Activated CD4-positive, alpha-beta memory T cell treated with anti-CD3 and anti-CD28 coated beads for 36 hours (primary cell): ENCODE data around the gene OPALIN. TPM values are rescaled to one million over a fixed set of nuclear protein-coding genes. Genes with fewer than 3 reads are reported as not detected.
A peak's percentile ranks its signal among the peaks of the same experiment; 100 is the strongest.

ENCODE experiments used
- CTCF ChIA-PET: fragments of 350-600 bp; sonication (Branson Sonifier 250); formaldehyde crosslinking; loops from one replicate; lab custom pipeline; 2021; ENCODE audit warnings: antibody characterized with exemption, inconsistent platforms; lab: Charles Lee
- POLR2A ChIA-PET: fragments of 350-600 bp; sonication (Branson Sonifier 250); formaldehyde crosslinking; loops from one replicate; lab custom pipeline; 2021; ENCODE audit warnings: antibody characterized with exemption; lab: Charles Lee
- DNase-seq: peaks from one replicate; pipeline ENCODE4 v3.0.0-alpha.2; 2020
- H3K27ac Mint-ChIP-seq: one replicate; pipeline ENCODE4 v1.8.0; 2021; ENCODE audit warnings: mixed read lengths
- H3K27me3 Mint-ChIP-seq: one replicate; pipeline ENCODE4 v1.8.0; 2021; ENCODE audit warnings: mixed read lengths
- H3K36me3 Mint-ChIP-seq: one replicate; pipeline ENCODE4 v1.8.0; 2021; ENCODE audit warnings: mixed read lengths
- H3K4me1 Mint-ChIP-seq: one replicate; pipeline ENCODE4 v1.8.0; 2021; ENCODE audit warnings: low read depth, mixed read lengths
- H3K4me3 Mint-ChIP-seq: one replicate; pipeline ENCODE4 v1.8.0; 2021; ENCODE audit warnings: mild to moderate bottlenecking, mixed read lengths
- H3K9me3 Mint-ChIP-seq: one replicate; pipeline ENCODE4 v1.8.0; 2021; ENCODE audit warnings: mixed read lengths
- intact Hi-C: fragments of 100-400 bp; cut with micrococcal nuclease; formaldehyde crosslinking; loops from one replicate; pipeline ENCODE4 v1.15.1; 2023
- total RNA-seq, 2 experiments: library from RNA; stranded (reverse); gene quantifications; one replicate each; pipeline ENCODE4 v1.2.3, GENCODE V29; 2021

OPALIN gene, protein sequence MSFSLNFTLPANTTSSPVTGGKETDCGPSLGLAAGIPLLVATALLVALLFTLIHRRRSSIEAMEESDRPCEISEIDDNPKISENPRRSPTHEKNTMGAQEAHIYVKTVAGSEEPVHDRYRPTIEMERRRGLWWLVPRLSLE
- total RNA-seq: not detected

DNA sequence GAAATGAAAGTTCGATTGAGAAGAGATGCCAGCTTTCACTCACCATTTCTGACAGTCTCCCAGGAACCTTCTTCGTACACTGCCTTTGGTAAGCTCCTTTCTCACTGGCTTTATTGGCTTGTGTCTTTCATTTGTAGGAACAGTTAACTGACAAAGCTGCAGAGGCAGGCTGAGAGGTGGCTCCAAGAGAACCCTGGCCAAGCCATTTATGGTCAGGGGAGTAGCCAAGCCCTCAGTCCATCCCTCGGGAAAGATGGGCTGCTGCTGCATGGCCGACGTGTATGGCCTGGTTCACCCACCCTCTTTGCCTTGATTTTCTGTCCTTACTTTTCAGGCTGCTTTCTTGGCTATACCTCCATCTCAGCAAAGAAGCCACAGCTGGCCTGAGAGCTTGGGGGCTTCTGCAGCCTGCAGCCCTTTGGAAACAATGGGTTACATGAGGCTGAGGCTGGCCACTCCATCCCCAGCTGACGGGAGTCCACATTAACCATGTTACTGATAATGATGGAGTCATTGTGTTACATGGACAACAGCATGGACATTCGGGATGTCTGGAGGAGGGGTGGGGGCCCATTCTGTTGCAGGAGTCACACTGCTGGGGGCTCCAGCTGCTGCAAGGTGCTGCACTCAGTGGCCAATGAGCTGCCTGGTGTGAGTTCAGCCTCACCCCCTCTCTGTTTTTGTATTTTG is at the start of gene OPALIN:
TSS of gene OPALIN (minus strand) at position 152 of the 690 bp plus-strand sequence. CDS start at position 46, 106 bp downstream.
- DNase-seq: no peak
- H3K27me3 Mint-ChIP-seq: peaks cover 10% of the 10 kb centered on the region
- H3K27ac Mint-ChIP-seq: no peak within 1 kb of the TSS
- no peaks in the 10 kb centered on the region for H3K4me1 Mint-ChIP-seq
- POLR2A ChIA-PET: no interaction called here
- no peak within 1 kb of the TSS for H3K4me3 Mint-ChIP-seq
- intact Hi-C loops: no loop called here
- H3K9me3 Mint-ChIP-seq: no peaks in the 10 kb centered on the region
- CTCF ChIA-PET: interaction anchor here (2.6 kb wide), 1 partner anchor 11 kb away, joined by 8 read pairs; no protein-coding TSS in a partner anchor
- H3K36me3 Mint-ChIP-seq: no peaks in the 10 kb centered on the region

GRCh38 chr10:96408201-96408600 is 49.4 kb upstream of the OPALIN start:
- ChIA-PET POLR2A (no interaction called here), CTCF (no interaction called here)
- no peak overlapping the region for H3K4me3 Mint-ChIP-seq
- no peak for DNase-seq
- intact Hi-C loops: no loop called here
- no peaks in the 10 kb centered on the region for H3K9me3 Mint-ChIP-seq
- no peaks in the 10 kb centered on the region for H3K4me1 Mint-ChIP-seq
- H3K27ac Mint-ChIP-seq: no peak overlapping the region
- no peaks in the 10 kb centered on the region for H3K36me3 Mint-ChIP-seq
- H3K27me3 Mint-ChIP-seq: peaks cover 21% of the 10 kb centered on the region

DNA sequence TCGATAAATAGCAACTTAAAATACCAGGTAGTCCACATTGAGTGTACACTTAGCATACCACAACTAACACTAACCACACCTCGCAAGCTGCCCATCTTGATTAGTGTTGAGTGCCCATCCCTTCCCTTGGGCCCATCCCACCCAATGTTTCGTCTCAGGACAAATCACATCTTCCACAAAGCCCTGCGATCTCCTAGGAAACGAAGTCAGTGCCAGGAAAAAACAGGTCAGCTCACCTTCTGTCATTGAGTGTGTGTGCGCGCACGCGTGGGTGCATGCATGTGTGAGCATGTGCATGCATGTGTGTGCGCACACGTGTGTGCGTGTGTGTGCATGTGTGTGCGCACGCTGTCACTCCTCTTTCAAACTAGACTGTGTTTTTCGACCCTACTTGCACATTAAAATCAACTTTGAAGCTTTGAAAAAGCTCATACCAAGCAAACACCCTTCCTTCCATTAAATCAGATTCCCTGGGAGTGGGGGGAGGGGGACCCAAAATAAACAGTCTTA is 48.8 kb upstream of the OPALIN start:
- no peaks in the 10 kb centered on the region for H3K9me3 Mint-ChIP-seq
- POLR2A ChIA-PET: no interaction called here
- CTCF ChIA-PET: interaction anchor here (1.2 kb wide), 1 partner anchor 37 kb away, joined by 3 read pairs; no protein-coding TSS in a partner anchor
- H3K27me3 Mint-ChIP-seq: peaks cover 16% of the 10 kb centered on the region
- no peak for DNase-seq
- intact Hi-C loops: no loop called here
- H3K36me3 Mint-ChIP-seq: no peaks in the 10 kb centered on the region
- no peak overlapping the region for H3K27ac Mint-ChIP-seq
- no peak overlapping the region for H3K4me3 Mint-ChIP-seq
- no peaks in the 10 kb centered on the region for H3K4me1 Mint-ChIP-seq

- ChIA-PET CTCF (no interaction called here), POLR2A (no interaction called here)
- intact Hi-C loops: no loop called here
- Mint-ChIP-seq H3K4me3 (no peak overlapping the region), H3K4me1 (no peaks in the 10 kb centered on the region), H3K36me3 (no peaks in the 10 kb centered on the region), H3K27ac (no peak overlapping the region), H3K9me3 (no peaks in the 10 kb centered on the region), H3K27me3 (peaks cover 12% of the 10 kb centered on the region)
- DNase-seq: no peak
Measured at GRCh38 chr10:96406091-96406490, 47.3 kb upstream of the OPALIN start.

DNA sequence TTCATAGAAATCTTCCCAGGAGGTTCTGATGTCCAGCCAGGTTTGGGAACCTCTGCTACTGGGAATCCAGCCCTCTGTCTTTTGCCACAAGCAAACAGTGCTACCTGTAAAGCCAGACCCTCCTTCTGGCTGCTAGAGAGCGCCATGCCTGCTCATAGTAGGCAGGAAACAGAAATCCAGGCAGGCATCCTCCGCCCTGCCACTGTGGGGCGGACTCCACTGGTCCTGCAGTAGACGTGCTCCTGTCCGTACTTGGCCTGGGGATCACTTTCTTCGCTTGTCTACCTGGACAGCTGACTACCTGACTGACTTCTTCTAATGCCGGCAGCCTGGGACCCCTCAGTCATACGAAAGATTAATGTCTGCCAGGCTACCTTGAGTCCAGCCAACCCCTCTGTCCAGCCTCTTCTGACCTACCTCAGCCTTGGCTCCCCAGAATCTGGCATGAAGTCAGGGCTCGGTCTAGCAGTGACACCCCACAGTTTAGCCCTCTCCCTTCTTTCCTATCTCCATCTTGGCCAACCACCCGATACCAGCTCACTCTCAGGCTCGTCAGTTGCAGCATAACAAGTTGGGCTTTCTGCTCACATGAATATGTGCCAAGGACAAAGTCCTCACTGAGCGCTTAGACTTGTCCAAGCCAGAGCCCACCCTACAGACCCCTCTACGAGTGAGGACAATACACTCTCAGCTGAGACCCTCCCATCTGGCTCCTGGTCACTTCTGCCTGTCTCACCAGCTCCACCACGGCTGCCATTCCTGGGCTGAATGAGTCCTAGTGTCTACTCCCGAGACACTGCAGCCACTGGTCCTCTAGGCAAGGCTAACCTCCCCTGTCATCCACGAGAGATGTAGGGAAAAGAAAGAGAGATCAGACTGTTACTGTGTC is 43.9 kb upstream of the OPALIN start:
- Mint-ChIP-seq H3K27me3 (peaks cover 17% of the 10 kb centered on the region), H3K4me3 (no peak overlapping the region), H3K4me1 (no peaks in the 10 kb centered on the region), H3K36me3 (no peaks in the 10 kb centered on the region), H3K27ac (no peak overlapping the region), H3K9me3 (no peaks in the 10 kb centered on the region)
- ChIA-PET CTCF (no interaction called here), POLR2A (no interaction called here)
- no peak for DNase-seq
- intact Hi-C loops: no loop called here

DNA sequence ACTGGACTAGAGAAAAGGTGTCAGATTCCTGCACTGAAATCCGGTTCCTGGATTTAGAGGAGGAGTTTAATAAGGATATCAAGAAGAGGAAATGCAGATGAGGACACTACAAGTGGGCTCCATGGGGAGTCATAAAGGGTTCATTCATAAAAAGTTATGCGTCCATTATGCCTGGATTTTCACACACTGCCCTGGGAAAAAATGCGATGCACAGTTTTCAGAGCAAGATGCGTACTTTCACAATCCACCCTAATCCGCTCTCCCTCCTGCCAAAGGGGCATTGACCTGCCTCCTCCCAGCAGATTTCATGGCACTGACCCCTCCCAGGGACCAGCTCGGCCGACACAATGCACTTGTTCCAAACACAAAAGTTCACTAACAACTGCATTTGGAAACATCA is 42.2 kb upstream of the OPALIN start:
- Mint-ChIP-seq H3K27me3 (peaks cover 17% of the 10 kb centered on the region), H3K4me1 (peaks cover 2% of the 10 kb centered on the region), H3K4me3 (no peak overlapping the region), H3K36me3 (no peaks in the 10 kb centered on the region), H3K9me3 (no peaks in the 10 kb centered on the region), H3K27ac (no peak overlapping the region)
- no peak for DNase-seq
- ChIA-PET POLR2A (no interaction called here), CTCF (interaction anchor here (0.6 kb wide), 1 partner anchor 560 kb away, joined by 3 read pairs; no protein-coding TSS in a partner anchor)
- intact Hi-C loops: no loop called here

- intact Hi-C loops: no loop called here
- Mint-ChIP-seq H3K9me3 (no peaks in the 10 kb centered on the region), H3K27me3 (peaks cover 17% of the 10 kb centered on the region), H3K27ac (no peak overlapping the region), H3K36me3 (no peaks in the 10 kb centered on the region), H3K4me3 (no peak overlapping the region), H3K4me1 (peaks cover 6% of the 10 kb centered on the region)
- no peak for DNase-seq
- CTCF ChIA-PET: interaction anchor here (0.6 kb wide), 1 partner anchor 559 kb away, joined by 3 read pairs; no protein-coding TSS in a partner anchor
- POLR2A ChIA-PET: no interaction called here
Measured at GRCh38 chr10:96400465-96400864, 41.7 kb upstream of the OPALIN start.

- no peak overlapping the region for H3K27ac Mint-ChIP-seq
- intact Hi-C loops: loop anchor here (5.0 kb wide), 1 partner anchor 244 kb away; no protein-coding TSS in a partner anchor
- peaks cover 6% of the 10 kb centered on the region for H3K4me1 Mint-ChIP-seq
- no peak for DNase-seq
- H3K27me3 Mint-ChIP-seq: peaks cover 20% of the 10 kb centered on the region
- ChIA-PET POLR2A (no interaction called here), CTCF (interaction anchor here (0.6 to 0.9 kb wide), 2 partner anchors 27 to 116 kb away, joined by 3 read pairs; partner anchors contain the start of gene TLL2)
- H3K36me3 Mint-ChIP-seq: no peaks in the 10 kb centered on the region
- no peaks in the 10 kb centered on the region for H3K9me3 Mint-ChIP-seq
- no peak overlapping the region for H3K4me3 Mint-ChIP-seq
Measured at GRCh38 chr10:96397902-96398301, 39.1 kb upstream of the OPALIN start.

DNA sequence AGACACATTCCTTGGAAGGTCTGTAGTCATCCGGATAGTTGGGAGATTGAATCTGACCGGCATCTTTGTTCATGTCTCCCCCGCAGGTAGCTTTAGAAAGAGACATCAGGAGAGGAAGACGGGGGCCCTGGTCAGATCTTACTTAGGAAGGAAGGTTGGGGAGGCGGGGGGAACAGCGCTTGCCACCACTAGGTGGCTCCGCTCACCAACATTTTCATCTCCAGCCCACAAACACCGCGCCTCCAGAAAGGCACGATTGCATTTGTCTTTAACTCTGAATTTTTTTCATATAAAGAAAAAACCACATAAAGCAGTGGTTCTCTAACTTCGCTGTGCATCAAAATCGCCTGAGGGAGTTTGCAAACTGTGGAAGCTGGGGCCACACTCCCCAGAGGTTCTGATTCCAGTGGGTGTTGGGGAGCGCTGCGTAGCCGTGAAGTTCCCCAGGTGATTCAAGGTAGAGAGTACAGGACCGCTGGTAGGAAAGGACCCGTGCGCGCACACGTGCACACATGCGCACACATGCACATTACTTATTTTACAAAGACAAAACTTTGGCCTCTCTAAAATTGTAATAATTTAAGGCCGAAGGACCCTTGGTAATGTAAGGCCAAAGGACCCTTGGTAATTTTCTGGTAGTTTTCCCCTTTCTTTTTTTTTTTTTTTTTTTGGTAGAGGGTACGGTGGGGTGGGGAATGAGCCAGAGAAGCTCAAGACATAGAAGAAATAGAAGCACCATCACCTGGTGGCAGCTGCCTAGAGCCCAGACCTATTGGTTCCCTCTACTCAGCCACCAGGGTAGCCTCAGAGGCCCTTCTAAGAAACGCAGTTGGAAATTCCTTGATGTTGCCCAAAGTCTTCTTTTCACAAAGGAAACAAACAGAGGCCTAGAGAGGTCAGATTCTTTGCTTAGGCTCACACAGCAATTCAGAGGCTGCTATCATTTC is 37.4 kb upstream of the OPALIN start:
- Mint-ChIP-seq H3K27me3 (peaks cover 17% of the 10 kb centered on the region), H3K4me3 (no peak overlapping the region), H3K9me3 (no peaks in the 10 kb centered on the region), H3K4me1 (peaks cover 6% of the 10 kb centered on the region), H3K36me3 (no peaks in the 10 kb centered on the region), H3K27ac (no peak overlapping the region)
- peak; percentile 74 for DNase-seq
- ChIA-PET CTCF (interaction anchor here (0.6 to 3.2 kb wide), 12 partner anchors 14 to 642 kb away, joined by 3 to 19 read pairs (median 4); partner anchors contain the start of gene TLL2), POLR2A (no interaction called here)
- intact Hi-C loops: loop anchor here (1.0 to 5.0 kb wide), 3 partner anchors 21 to 246 kb away; no protein-coding TSS in a partner anchor

- ChIA-PET CTCF (interaction anchor here (0.6 to 1.4 kb wide), 2 partner anchors 54 to 122 kb away, joined by 3 read pairs; no protein-coding TSS in a partner anchor), POLR2A (no interaction called here)
Measured at GRCh38 chr10:96390460-96390864, 31.7 kb upstream of the OPALIN start.

DNA sequence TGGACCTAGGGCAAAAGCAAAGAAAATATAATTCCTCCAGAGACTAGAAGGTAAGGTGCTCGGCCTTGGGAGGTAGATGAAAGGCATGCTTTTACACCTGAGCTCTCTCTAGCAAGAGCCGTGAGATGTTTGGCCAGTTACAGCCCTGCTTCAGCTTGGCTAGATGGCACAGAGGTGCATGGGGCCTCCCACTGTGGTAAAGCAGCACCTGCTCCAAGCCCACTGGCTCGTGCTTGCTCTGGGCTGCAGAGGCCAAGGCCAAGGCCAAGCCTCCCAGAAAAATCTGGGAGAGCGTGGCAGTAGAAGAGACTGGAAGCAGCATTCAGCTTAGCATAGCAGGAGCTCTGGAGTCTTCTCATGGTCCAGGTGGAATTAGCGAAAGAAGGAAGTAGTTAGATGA is 31.0 kb upstream of the OPALIN start:
- no peaks in the 10 kb centered on the region for H3K9me3 Mint-ChIP-seq
- no peaks in the 10 kb centered on the region for H3K4me1 Mint-ChIP-seq
- no peak for DNase-seq
- H3K27ac Mint-ChIP-seq: no peak overlapping the region
- CTCF ChIA-PET: interaction anchor here (0.6 to 1.4 kb wide), 2 partner anchors 53 to 123 kb away, joined by 3 read pairs; no protein-coding TSS in a partner anchor
- intact Hi-C loops: no loop called here
- no peaks in the 10 kb centered on the region for H3K36me3 Mint-ChIP-seq
- POLR2A ChIA-PET: no interaction called here
- no peak overlapping the region for H3K4me3 Mint-ChIP-seq
- H3K27me3 Mint-ChIP-seq: peaks cover 2% of the 10 kb centered on the region

More at GRCh38 chr10:96390460-96390864, 31.7 kb upstream of the OPALIN start:
- Mint-ChIP-seq H3K27me3 (peaks cover 2% of the 10 kb centered on the region), H3K27ac (no peak overlapping the region), H3K9me3 (no peaks in the 10 kb centered on the region), H3K36me3 (no peaks in the 10 kb centered on the region), H3K4me3 (no peak overlapping the region), H3K4me1 (no peaks in the 10 kb centered on the region)
- DNase-seq: no peak
- intact Hi-C loops: no loop called here
